ENCODE results near the gene PTMA.
"Not testable (repeated sequence)": the region's sequence is repeated elsewhere in the genome, so short reads cannot be mapped to it uniquely, and the experiment has no call there.

The PTMA gene

GRCh38 chr2:231707927-231708772 is at the start of gene PTMA:
TSS of gene PTMA (plus strand) at chr2:231708525. CDS start at chr2:231708707, 182 bp downstream.
- peak; percentile 99 for DNase-seq (ENCODE audit: low read depth in 3 of 3, low spot score in 1 of 3)

GRCh38 chr2:231660073-231660472 is 48.3 kb upstream of the PTMA start:
- DNase-seq (ENCODE audit: low read depth in 3 of 3, low spot score in 1 of 3): not testable (repeated sequence)

GRCh38 chr2:231660860-231661259 is 47.5 kb upstream of the PTMA start:
- DNase-seq (ENCODE audit: low read depth in 3 of 3, low spot score in 1 of 3): no peak

GRCh38 chr2:231661422-231662027 is 46.8 kb upstream of the PTMA start:
- DNase-seq (ENCODE audit: low read depth in 3 of 3, low spot score in 1 of 3): no peak

GRCh38 chr2:231662028-231662810 is 46.1 kb upstream of the PTMA start:
- DNase-seq (ENCODE audit: low read depth in 3 of 3, low spot score in 1 of 3): peak; percentile 93 to 96 (median 95)

GRCh38 chr2:231662811-231663457 is 45.4 kb upstream of the PTMA start:
- no peak for DNase-seq (ENCODE audit: low read depth in 3 of 3, low spot score in 1 of 3)

- no peak for DNase-seq (ENCODE audit: low read depth in 3 of 3, low spot score in 1 of 3)
Measured at GRCh38 chr2:231663458-231664212, 44.7 kb upstream of the PTMA start.

- DNase-seq (ENCODE audit: low read depth in 3 of 3, low spot score in 1 of 3): no peak
Measured at GRCh38 chr2:231664727-231665126, 43.6 kb upstream of the PTMA start.

GRCh38 chr2:231665245-231666170 is 42.8 kb upstream of the PTMA start:
- DNase-seq (ENCODE audit: low read depth in 3 of 3, low spot score in 1 of 3): no peak

GRCh38 chr2:231666171-231667095 is 41.9 kb upstream of the PTMA start:
- no peak for DNase-seq (ENCODE audit: low read depth in 3 of 3, low spot score in 1 of 3)

GRCh38 chr2:231667096-231667427 is 41.3 kb upstream of the PTMA start:
- no peak for DNase-seq (ENCODE audit: low read depth in 3 of 3, low spot score in 1 of 3)

GRCh38 chr2:231667496-231667895 is 40.8 kb upstream of the PTMA start:
- no peak for DNase-seq (ENCODE audit: low read depth in 3 of 3, low spot score in 1 of 3)

- DNase-seq (ENCODE audit: low read depth in 3 of 3, low spot score in 1 of 3): no peak
Measured at GRCh38 chr2:231668981-231669380, 39.3 kb upstream of the PTMA start.

- DNase-seq (ENCODE audit: low read depth in 3 of 3, low spot score in 1 of 3): no peak
Measured at GRCh38 chr2:231671270-231672050, 36.9 kb upstream of the PTMA start.

- DNase-seq (ENCODE audit: low read depth in 3 of 3, low spot score in 1 of 3): no peak
Measured at GRCh38 chr2:231672617-231673347, 35.5 kb upstream of the PTMA start.

GRCh38 chr2:231673348-231673770 is 35.0 kb upstream of the PTMA start:
- DNase-seq (ENCODE audit: low read depth in 3 of 3, low spot score in 1 of 3): no peak

Data from stimulated activated CD4-positive, alpha-beta T cell treated with anti-CD3 and anti-CD28 coated beads, TNF-alpha, amount 100 ng/mL, for 1 hour (primary cell).